HT-29 (cell line): ENCODE measurements around the gene SIRPB2. TPM values are rescaled to one million over a fixed set of nuclear protein-coding genes. Genes with fewer than 3 reads are reported as not detected.

Source experiments
- DNase-seq: peaks from one replicate; pipeline ENCODE4 v3.0.0-alpha.2; 2015; ENCODE audit warnings: low spot score
- small RNA-seq: library from RNA; depleted of rRNA; stranded (forward); fragments of <200 nt; gene quantifications from one replicate; pipeline ENCODE3, GENCODE V24; 2014
- total RNA-seq: library from RNA; depleted of rRNA; stranded (reverse); fragments of >200 nt; shearing (Covaris generic); gene quantifications from 2 replicates; pipeline ENCODE4 v1.2.3, GENCODE V29; 2014; rRNA removed

The SIRPB2 gene
- total RNA-seq, 1 experiment from 2014 or later: not detected

DNA sequence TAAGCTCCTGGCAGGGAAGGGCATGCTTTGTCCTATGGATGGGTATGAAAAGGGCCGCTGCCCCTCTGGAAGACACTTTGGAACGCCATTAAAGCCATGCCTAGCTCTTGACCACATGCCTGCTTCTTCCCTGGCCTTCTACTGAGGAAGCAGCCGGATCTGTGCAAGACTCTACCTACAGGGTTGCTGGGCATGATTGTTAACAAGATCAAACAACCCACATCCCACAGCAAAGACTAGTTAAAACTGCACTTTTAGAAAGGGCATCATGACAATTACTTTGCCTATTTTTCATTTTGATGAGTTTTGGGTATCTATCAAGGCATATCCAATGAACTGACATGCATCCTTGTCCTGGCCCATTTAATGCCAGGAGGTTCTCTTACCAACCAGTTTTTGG is 50.1 kb downstream of the SIRPB2 start:
- DNase-seq: no peak

GRCh38 chr20:1440024-1440423 is 51.2 kb downstream of the SIRPB2 start:
- DNase-seq: peak; percentile 57

GRCh38 chr20:1438361-1438760 is 52.9 kb downstream of the SIRPB2 start:
- DNase-seq: no peak

GRCh38 chr20:1437235-1437904 is 53.9 kb downstream of the SIRPB2 start:
- peak; percentile 82 for DNase-seq

DNA sequence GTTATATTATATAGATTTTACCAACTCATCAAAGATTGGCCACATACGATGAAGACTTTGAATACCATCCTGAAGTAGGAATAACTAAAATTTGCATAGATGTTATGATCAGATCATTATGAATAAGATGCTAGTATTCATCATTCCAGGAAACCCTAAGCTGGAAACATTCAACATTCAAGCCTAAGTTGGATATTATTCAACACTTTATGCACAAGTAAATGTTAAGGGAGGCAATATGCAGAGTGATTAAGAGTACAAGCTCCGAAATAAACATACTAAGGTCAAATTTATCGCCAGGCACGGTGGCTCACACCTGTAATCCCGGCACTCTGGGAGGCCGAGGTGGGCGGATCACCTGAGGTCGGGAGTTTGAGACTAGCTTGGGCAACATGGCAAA is 55.0 kb downstream of the SIRPB2 start:
- DNase-seq: no peak

GRCh38 chr20:1435337-1435699 is 55.9 kb downstream of the SIRPB2 start:
- no peak for DNase-seq

GRCh38 chr20:1434571-1435336 is 56.5 kb downstream of the SIRPB2 start:
- peak; percentile 37 for DNase-seq

- no peak for DNase-seq
These were observed 60.1 kb downstream of the SIRPB2 start for GRCh38 chr20:1431158-1431557.

DNA sequence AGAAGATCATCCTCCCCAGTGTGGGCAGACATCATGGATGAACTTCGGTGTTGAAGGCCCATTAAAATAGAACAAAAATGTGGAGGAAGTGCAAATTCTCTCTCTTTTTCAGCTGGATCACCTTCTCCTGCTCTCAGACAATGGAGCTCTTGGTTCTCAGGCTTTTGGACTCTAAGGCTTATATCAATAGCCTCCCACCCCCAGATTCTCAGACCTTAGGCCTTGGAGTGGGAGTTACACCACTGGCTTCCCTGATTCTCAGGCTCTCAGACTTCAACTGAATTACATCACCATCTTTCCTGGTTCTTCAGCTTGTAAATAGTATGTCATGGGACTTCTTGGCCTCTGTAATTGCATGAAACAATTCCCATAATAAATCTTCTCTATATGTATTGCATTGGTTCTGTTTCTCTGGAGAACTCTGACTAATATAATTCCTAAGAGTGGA is 61.2 kb downstream of the SIRPB2 start:
- no peak for DNase-seq

DNA sequence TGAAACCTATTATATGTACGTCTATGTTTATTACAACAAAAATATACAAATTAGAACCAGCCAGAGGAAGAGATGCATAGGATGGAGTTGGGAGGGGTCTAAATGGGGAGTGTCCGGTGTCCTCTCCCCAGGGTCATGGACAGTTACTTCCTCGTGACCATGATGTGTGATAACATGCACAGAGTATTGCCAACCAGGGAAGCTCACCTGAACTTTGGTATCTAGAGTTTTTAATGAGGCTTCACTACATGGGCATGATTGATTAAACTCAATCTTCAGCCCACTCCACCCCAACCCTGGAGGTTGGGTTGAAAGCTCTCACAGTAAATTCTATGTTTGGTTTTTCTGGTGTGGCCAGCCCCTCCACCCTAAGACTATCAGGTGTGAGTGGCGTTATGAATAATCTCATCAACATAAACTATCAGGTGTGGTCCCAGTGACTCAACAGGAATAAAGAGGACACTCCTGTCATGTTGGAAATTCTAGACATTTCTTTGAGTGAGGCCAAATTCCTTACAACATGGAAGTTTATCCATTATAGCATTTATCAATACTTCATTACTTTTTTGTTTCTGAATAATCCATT is 62.0 kb downstream of the SIRPB2 start:
- DNase-seq: no peak

GRCh38 chr20:1427457-1428054 is 63.7 kb downstream of the SIRPB2 start:
- peak; percentile 38 for DNase-seq

- no peak for DNase-seq
These were observed 64.9 kb downstream of the SIRPB2 start for GRCh38 chr20:1426231-1426849.

Small RNA genes lying within 50 kb of the gene (small RNA-seq; reads per million reads assigned to genes)
- not detected for gene RNU6-917P

Other genes starting within 250 kb of the SIRPB2 start
- gene SNPH, start 225.1 kb downstream of the SIRPB2 start, total RNA-seq: 0.13 and 0.36 TPM in 2 replicates
- 19.1 and 22.4 TPM in 2 replicates for gene SDCBP2, start 162.3 kb downstream of the SIRPB2 start, total RNA-seq
- gene FKBP1A, start 98.4 kb downstream of the SIRPB2 start, total RNA-seq: 86.3 and 91.6 TPM in 2 replicates
- 38.6 and 39.9 TPM in 2 replicates for gene NSFL1C, start 24.6 kb downstream of the SIRPB2 start, total RNA-seq
- not detected in 2 replicates for gene SIRPD, start 66.3 kb upstream of the SIRPB2 start, total RNA-seq
- gene SIRPB1, start 128.6 kb upstream of the SIRPB2 start, total RNA-seq: 0.47 TPM in 1 of 2 replicates, not detected in the other
- not detected in 2 replicates for gene SIRPG, start 166.4 kb upstream of the SIRPB2 start, total RNA-seq